HCT116 (cell line): Measurements from ENCODE around the gene HYI.

Experiments
- CTCF ChIP-seq, 3 experiments: fragments of 200-600 bp in 1 of 3; sonication (generic) in 1 of 3; IDR thresholded peaks in 2 of 3; conservative IDR thresholded peaks in 1 of 3; 2 replicates each; pipeline ENCODE4 v1.5.1; 2012 to 2017; ENCODE audit warnings: low read depth in 2 of 3, low read length in 2 of 3, antibody characterized with exemption in 1 of 3, borderline replicate concordance in 1 of 3, control low read depth in 1 of 3, mild to moderate bottlenecking in 1 of 3, mixed read lengths in 1 of 3, mixed run types in 1 of 3, moderate library complexity in 1 of 3; ENCODE audit not compliant: insufficient read depth in 1 of 3
- ELF1 ChIP-seq: IDR thresholded peaks from 2 replicates; pipeline ENCODE4 v1.6.1; 2012; ENCODE audit warnings: low read depth, borderline replicate concordance

- no peak for TF ChIP-seq ELF1
- no peak for TF ChIP-seq CTCF (IDR thresholded peaks at IDR 0.05 in 2 of 3, conservative IDR thresholded peaks at IDR 0.05 in 1 of 3; ENCODE audit: borderline replicate concordance in 1 of 3, insufficient read depth in 1 of 3, low read depth in 2 of 3, low read length in 2 of 3)
Observed at GRCh38 chr1:43427941-43428340, 25.8 kb downstream of the HYI start.
